Measurements from ENCODE around the gene FXYD3. TPM values are rescaled to one million over a fixed set of nuclear protein-coding genes. Genes with fewer than 3 reads are reported as not detected.

The FXYD3 gene
- total RNA-seq, 1 donor from 2014 or later = 17.3 TPM

DNA sequence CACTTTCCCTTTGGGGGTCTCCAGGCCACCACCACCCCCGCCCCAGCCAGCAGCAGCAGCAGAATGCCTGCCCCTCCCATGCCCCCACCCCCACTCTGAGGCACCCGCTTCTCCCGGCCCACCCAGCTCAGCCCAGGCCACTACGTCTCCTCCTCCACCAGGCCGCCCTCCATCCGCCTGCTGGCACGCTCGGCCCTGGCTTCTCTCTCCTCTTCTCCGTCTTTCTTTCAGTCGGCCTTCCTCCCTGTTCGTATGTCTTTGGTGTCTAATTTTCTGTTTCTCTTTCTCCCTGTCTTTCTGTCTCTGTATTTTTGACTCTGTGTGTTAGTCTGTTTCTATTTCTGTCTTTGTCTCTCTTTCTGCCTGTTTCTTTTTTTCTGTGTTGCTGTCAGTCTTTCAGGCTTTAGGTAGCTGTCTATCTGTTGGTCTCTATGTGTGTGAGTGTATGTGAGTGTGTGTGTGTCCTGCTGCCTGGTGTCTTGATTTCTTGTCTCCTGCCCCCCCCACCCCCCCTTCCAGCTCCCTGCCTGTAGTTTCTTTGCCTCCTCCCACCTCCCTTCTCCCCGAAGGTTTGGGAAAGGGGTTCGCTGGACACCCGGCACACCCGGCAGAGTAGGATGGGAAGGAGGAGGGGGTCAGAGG lies 19.1 kb downstream of the FXYD3 start, which contains the start of gene LGI4:
Gene LGI4, minus strand, starts transcription at position 459 of the 642 bp plus-strand sequence. Its CDS starts 379 bp downstream, at position 80.
- Mint-ChIP-seq H3K9me3 (ENCODE audit: low read depth) (peaks cover 4% of the 10 kb centered on the region), H3K4me1 (ENCODE audit: low read depth) (peaks cover 19% of the 10 kb centered on the region), H3K36me3 (ENCODE audit: insufficient read depth) (no peaks in the 10 kb centered on the region), H3K27me3 (peaks cover 18% of the 10 kb centered on the region), H3K27ac (peak within 1 kb of the TSS; percentile 56), H3K4me3 (ENCODE audit: low read depth) (no peak within 1 kb of the TSS)
- DNase-seq (ENCODE audit: low spot score, unreplicated experiment) = no peak
- TF ChIP-seq, protein P1, sequence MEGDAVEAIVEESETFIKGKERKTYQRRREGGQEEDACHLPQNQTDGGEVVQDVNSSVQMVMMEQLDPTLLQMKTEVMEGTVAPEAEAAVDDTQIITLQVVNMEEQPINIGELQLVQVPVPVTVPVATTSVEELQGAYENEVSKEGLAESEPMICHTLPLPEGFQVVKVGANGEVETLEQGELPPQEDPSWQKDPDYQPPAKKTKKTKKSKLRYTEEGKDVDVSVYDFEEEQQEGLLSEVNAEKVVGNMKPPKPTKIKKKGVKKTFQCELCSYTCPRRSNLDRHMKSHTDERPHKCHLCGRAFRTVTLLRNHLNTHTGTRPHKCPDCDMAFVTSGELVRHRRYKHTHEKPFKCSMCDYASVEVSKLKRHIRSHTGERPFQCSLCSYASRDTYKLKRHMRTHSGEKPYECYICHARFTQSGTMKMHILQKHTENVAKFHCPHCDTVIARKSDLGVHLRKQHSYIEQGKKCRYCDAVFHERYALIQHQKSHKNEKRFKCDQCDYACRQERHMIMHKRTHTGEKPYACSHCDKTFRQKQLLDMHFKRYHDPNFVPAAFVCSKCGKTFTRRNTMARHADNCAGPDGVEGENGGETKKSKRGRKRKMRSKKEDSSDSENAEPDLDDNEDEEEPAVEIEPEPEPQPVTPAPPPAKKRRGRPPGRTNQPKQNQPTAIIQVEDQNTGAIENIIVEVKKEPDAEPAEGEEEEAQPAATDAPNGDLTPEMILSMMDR (IDR thresholded peaks at IDR 0.05; ENCODE audit: unreplicated experiment) = no peak

DNA sequence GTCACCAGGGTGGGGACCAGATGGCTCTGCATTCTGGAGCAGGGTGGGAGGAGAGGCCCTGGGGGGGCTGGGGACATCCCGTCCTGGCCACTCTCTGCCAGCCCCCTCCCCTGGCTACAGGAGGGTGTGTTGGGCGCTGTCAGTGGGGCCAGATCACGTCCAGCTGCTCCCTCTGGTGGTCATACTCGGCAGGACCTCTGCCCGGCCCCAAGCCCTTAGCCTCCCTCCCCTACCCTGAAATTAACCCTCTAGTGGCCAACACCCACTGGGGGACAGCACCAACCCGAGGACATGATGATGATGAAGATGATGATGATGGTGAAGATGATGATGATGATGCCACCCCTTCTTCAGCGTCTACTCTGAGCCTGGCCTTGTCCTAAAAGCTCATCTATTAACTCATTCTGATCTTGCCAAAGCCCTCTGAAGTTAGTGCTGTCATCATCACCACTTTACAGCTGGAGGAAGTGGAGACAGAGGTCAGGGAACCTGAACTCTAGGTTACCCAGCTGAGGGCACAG lies 19.8 kb downstream of the FXYD3 start:
- H3K36me3 Mint-ChIP-seq (ENCODE audit: insufficient read depth) = no peaks in the 10 kb centered on the region

DNA sequence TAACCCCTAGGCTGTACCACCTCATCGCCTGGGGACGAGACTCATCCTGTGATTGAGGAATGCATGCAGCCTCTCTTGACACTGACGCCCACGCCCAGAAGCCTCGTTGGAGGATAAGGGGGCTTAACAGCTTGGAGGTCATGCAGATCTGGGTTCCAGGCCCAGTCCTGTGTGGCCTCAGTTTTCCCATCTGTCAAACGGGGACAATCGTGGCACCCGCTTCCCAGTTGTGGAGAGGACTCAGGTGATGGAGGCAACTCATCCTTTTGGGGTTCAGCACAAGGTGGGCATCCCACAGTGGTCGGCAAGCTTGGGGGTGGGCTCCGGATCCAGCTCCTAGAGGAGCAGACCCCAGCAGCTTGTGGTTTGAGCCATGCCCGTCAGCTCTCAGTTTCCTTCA lies 20.6 kb downstream of the FXYD3 start:
- no peak overlapping the region for H3K27ac Mint-ChIP-seq
- peaks cover 31% of the 10 kb centered on the region for H3K27me3 Mint-ChIP-seq
- H3K4me3 Mint-ChIP-seq (ENCODE audit: low read depth) = no peak overlapping the region
- H3K9me3 Mint-ChIP-seq (ENCODE audit: low read depth) = peaks cover 4% of the 10 kb centered on the region
- H3K4me1 Mint-ChIP-seq (ENCODE audit: low read depth) = peaks cover 18% of the 10 kb centered on the region
- no peaks in the 10 kb centered on the region for H3K36me3 Mint-ChIP-seq (ENCODE audit: insufficient read depth)
- TF ChIP-seq, protein P1 (IDR thresholded peaks at IDR 0.05; ENCODE audit: unreplicated experiment) = no peak
- no peak for DNase-seq (ENCODE audit: low spot score, unreplicated experiment)

More for the DNA sequence above, 19.8 kb downstream of the FXYD3 start:
- Mint-ChIP-seq H3K9me3 (ENCODE audit: low read depth) (peaks cover 4% of the 10 kb centered on the region), H3K4me3 (ENCODE audit: low read depth) (no peak overlapping the region), H3K27ac (peak overlapping the region; percentile 22), H3K4me1 (ENCODE audit: low read depth) (peaks cover 16% of the 10 kb centered on the region), H3K27me3 (peaks cover 24% of the 10 kb centered on the region)
- peak; percentile 79 for DNase-seq (ENCODE audit: low spot score, unreplicated experiment)
- TF ChIP-seq, protein P1 (IDR thresholded peaks at IDR 0.05; ENCODE audit: unreplicated experiment) = peak; percentile 94

DNA sequence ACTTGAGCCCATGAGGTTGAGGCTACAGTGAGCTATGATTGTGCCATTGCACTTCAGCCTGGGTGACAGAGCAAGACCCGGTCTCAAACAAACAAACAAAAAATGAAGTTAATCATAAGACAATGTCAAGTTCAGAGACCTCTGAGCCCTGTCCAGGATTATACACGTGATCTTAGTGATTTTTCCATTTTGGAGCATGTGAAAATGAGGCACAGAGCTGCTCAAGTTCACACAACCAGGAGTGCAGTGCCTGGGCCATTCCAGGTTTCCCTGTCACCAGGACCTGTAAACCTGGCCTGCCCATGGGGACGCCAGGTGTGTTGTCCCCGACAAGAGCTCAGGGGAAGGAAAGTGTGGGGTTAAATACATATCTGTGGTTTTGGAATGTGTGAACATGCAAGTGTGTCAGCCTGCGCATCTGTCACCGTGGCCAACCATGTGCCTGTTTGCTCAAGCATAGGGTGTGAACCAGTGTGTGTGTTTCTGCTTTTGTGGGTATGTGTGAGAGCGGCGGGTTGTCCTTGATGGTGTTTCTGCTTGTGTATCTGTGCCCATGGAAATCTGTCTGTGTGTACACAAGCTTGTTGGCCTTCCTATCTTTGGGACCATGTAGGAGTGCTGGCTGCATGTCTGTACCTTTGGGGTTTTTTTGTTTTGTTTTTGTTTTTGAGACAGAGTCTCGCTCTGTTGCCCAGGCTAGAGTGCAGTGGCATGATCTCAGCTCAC lies 21.5 kb downstream of the FXYD3 start:
- Mint-ChIP-seq H3K36me3 (ENCODE audit: insufficient read depth) (no peaks in the 10 kb centered on the region), H3K27ac (no peak overlapping the region), H3K27me3 (peaks cover 39% of the 10 kb centered on the region), H3K4me3 (ENCODE audit: low read depth) (no peak overlapping the region), H3K4me1 (ENCODE audit: low read depth) (peaks cover 18% of the 10 kb centered on the region), H3K9me3 (ENCODE audit: low read depth) (peaks cover 4% of the 10 kb centered on the region)
- DNase-seq (ENCODE audit: low spot score, unreplicated experiment) = no peak
- TF ChIP-seq, protein P1 (IDR thresholded peaks at IDR 0.05; ENCODE audit: unreplicated experiment) = no peak

DNA sequence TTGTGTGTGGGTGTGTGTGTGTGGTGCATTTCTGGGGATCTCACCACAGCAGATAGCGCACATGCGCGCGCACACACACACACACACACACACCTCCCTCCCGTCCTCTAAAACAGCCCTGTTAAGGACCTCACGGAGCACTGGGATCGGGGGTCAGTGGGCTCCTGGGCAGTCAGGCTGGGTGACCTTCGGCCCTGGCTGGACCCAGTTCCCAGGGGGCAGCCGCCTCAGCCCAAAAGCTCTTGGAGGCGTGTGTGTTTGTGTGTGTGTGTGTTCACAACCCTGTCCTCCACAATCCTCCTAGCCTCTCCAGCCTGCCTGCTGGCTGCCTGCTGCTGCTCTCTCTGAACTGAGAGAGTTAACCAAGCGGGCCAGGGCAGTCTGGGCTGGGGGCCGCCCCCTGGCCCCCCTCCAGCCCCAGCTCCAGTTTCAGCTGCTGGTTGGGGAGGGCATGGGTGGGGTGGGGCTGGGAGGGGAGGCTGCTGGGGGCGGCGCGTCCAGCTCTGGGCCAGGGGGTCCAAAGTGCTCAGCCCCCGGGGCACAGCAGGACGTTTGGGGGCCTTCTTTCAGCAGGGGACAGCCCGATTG lies 22.8 kb downstream of the FXYD3 start, which contains the start of gene FXYD1:
Gene FXYD1, plus strand, starts transcription at position 520 of the 588 bp plus-strand sequence. CDS start 1,256 bp downstream, outside the sequence.
- H3K9me3 Mint-ChIP-seq (ENCODE audit: low read depth) = no peaks in the 10 kb centered on the region
- TF ChIP-seq, protein P1 (IDR thresholded peaks at IDR 0.05; ENCODE audit: unreplicated experiment) = no peak
- peaks cover 39% of the 10 kb centered on the region for H3K27me3 Mint-ChIP-seq
- no peak within 1 kb of the TSS for H3K27ac Mint-ChIP-seq
- H3K36me3 Mint-ChIP-seq (ENCODE audit: insufficient read depth) = no peaks in the 10 kb centered on the region
- peaks cover 18% of the 10 kb centered on the region for H3K4me1 Mint-ChIP-seq (ENCODE audit: low read depth)
- no peak within 1 kb of the TSS for H3K4me3 Mint-ChIP-seq (ENCODE audit: low read depth)
- no peak for DNase-seq (ENCODE audit: low spot score, unreplicated experiment)

Measured in progenitor cell of endocrine pancreas (in vitro differentiated cells).